Right lobe of liver (tissue), 6 donors: ENCODE results near the gene TPSAB1. TPM values are rescaled to one million over a fixed set of nuclear protein-coding genes. Genes with fewer than 3 reads are reported as not detected.
"Not testable (repeated sequence)": the region's sequence is repeated elsewhere in the genome, so short reads cannot be mapped to it uniquely, and the experiment has no call there.

Experiments
- ATAC-seq, 4 donors: fragments of 200-7000 bp; cut with Tn5 transposase; one replicate each; pipeline ENCODE4 v1.9.1; 2020; ENCODE audit warnings: mild to moderate bottlenecking in 4 of 4, moderate library complexity in 4 of 4
- DNase-seq, 3 donors: peaks; one replicate each; pipeline ENCODE4 v3.0.0-alpha.2; 2020
- H3K27ac ChIP-seq, 3 donors: fragments of 200-600 bp; one replicate each; pipeline ENCODE4 v1.8.0; 2022
- H3K27me3 ChIP-seq, 2 donors: fragments of 200-600 bp; one replicate each; pipeline ENCODE4 v1.8.0; 2022
- H3K36me3 ChIP-seq, 4 donors: fragments of 200-600 bp; sonication (generic) in 1 of 4; one replicate each; pipeline versions ENCODE4 v1.5.1 to v1.8.0; 2017 to 2022; ENCODE audit warnings: control low read depth in 1 of 4
- H3K4me1 ChIP-seq, 4 donors: fragments of 200-600 bp; sonication (generic) in 1 of 4; one replicate each; pipeline versions ENCODE4 v1.5.1 to v1.8.0; 2017 to 2022; ENCODE audit warnings: control low read depth in 1 of 4
- H3K4me3 ChIP-seq, 3 donors: fragments of 200-600 bp; one replicate each; pipeline ENCODE4 v1.8.0; 2022
- H3K9me3 ChIP-seq, 4 donors: fragments of 200-600 bp; sonication (generic) in 1 of 4; one replicate each; pipeline versions ENCODE4 v1.5.1 to v1.8.0; 2017 to 2022; ENCODE audit warnings: control low read depth in 1 of 4
- POLR2A ChIP-seq: fragments of 450-650 bp; IDR thresholded peaks from one replicate; pipeline ENCODE4 v1.6.1; 2017; ENCODE audit warnings: antibody characterized with exemption, mild to moderate bottlenecking
- WGBS: methylation state at CpG from one replicate; pipeline ENCODE4 v1.1.6; 2018; ENCODE audit warnings: low coverage, low lambda C conversion rate; ENCODE audit not compliant: insufficient coverage; ENCODE audit errors: missing lambda C conversion rate; 5-methylcytosine and 5-hydroxymethylcytosine counted together
- intact Hi-C, 2 donors: fragments of 100-400 bp; cut with DNase I; formaldehyde crosslinking; loops; one replicate each; pipeline versions ENCODE4 v1.11.2 to v1.14.1; 2022
- total RNA-seq, 6 experiments: library from RNA; depleted of rRNA in 2 of 6; stranded (reverse); fragments of >200 nt in 2 of 6; fragmentation: NEBNext Ultra II Directional in 3 of 6; extraction: Animal tissue kit (Norgen Biotek cat#: 25700) in 3 of 6; gene quantifications; one replicate each; pipeline versions ENCODE4 v1.1.0 to v1.2.4, GENCODE V29; 2016 to 2023
- TF ChIP-seq, protein P1 (sequence below), 4 donors: fragments of 200-600 bp in 3 of 4; fragments of 450-650 bp in 1 of 4; IDR thresholded peaks; one replicate each; pipeline versions ENCODE4 v1.5.1 to v1.8.0; 2016 to 2022; ENCODE audit warnings: antibody characterized with exemption in 4 of 4, mild to moderate bottlenecking in 2 of 4
- donor health status: DM: no; HTN: yes; CAD: no.
- donor health status: DM: no; HTN: no; CAD: no.
- donor health status: DM: no; HTN: no; CAD: no.
- donor health status: DM: no; HTN: yes; CAD: no.
- donor health status: DM: no; HTN: yes; CAD: no.

Gene TPSAB1
- total RNA-seq, 6 experiments from 2014 or later, result 0.39 to 1.1 (median 0.81) TPM; not detected in 1

- Histone ChIP-seq H3K27ac (peak overlapping the region in 1 of 3 donors; percentile 71), H3K9me3 (no peaks in the 10 kb centered on the region), H3K4me3 (no peak overlapping the region), H3K4me1 (peaks cover 0 to 27% (median 0%) of the 10 kb centered on the region in 4 donors), H3K36me3 (no peaks in the 10 kb centered on the region), H3K27me3 (no peaks in the 10 kb centered on the region)
- no peak for TF ChIP-seq POLR2A
- TF ChIP-seq, protein P1, sequence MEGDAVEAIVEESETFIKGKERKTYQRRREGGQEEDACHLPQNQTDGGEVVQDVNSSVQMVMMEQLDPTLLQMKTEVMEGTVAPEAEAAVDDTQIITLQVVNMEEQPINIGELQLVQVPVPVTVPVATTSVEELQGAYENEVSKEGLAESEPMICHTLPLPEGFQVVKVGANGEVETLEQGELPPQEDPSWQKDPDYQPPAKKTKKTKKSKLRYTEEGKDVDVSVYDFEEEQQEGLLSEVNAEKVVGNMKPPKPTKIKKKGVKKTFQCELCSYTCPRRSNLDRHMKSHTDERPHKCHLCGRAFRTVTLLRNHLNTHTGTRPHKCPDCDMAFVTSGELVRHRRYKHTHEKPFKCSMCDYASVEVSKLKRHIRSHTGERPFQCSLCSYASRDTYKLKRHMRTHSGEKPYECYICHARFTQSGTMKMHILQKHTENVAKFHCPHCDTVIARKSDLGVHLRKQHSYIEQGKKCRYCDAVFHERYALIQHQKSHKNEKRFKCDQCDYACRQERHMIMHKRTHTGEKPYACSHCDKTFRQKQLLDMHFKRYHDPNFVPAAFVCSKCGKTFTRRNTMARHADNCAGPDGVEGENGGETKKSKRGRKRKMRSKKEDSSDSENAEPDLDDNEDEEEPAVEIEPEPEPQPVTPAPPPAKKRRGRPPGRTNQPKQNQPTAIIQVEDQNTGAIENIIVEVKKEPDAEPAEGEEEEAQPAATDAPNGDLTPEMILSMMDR (IDR thresholded peaks at IDR 0.05), result peak; percentile 71 to 93 (median 84)
- WGBS, result 45% methylated on average over 23 of the region's 61 CpGs
- intact Hi-C loops, result no loop called here
- DNase-seq, result no peak
- peak in 3 of 4 donors; percentile 13 to 36 (median 26) for ATAC-seq
These were observed 45.7 kb upstream of the TPSAB1 start for GRCh38 chr16:1194665-1195392.

GRCh38 chr16:1195393-1195666 is 45.2 kb upstream of the TPSAB1 start:
- H3K27me3 ChIP-seq, result no peaks in the 10 kb centered on the region
- ATAC-seq (no peak), DNase-seq (no peak)
- intact Hi-C loops, result no loop called here
- 97% methylated on average over 5 of the region's 14 CpGs for WGBS
- H3K27ac ChIP-seq, result no peak overlapping the region
- no peaks in the 10 kb centered on the region for H3K36me3 ChIP-seq
- H3K9me3 ChIP-seq, result no peaks in the 10 kb centered on the region
- no peak for TF ChIP-seq POLR2A
- TF ChIP-seq, protein P1 (IDR thresholded peaks at IDR 0.05), result no peak
- H3K4me1 ChIP-seq, result peaks cover 0 to 27% (median 0%) of the 10 kb centered on the region in 4 donors
- no peak overlapping the region for H3K4me3 ChIP-seq

DNA sequence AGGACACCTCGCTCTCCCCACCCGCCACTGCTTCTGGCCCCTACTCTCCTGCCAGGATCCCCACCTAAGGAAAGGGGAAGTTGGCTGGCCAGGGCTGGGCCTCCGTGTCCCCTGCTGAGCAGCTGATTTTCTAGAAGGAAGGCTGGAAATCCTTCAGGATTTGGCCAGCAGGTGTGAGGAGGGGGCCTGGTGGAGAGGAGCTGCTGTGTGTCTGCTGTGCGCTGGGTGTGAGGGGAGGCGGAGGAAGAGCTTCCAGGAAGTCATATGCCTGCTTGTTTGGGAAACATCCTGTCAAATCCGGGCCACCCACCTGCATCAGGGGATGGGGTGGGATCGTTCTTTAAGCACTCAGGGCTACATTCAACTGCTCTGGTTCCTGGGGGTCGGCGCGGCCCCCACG is 44.0 kb upstream of the TPSAB1 start:
- no peak overlapping the region for H3K4me3 ChIP-seq
- H3K9me3 ChIP-seq, result no peaks in the 10 kb centered on the region
- no CpG with 5 or more reads among the region's 11 CpGs for WGBS
- DNase-seq (no peak), ATAC-seq (no peak)
- H3K4me1 ChIP-seq, result peaks cover 0 to 27% (median 0%) of the 10 kb centered on the region in 4 donors
- intact Hi-C loops, result no loop called here
- H3K36me3 ChIP-seq, result no peaks in the 10 kb centered on the region
- TF ChIP-seq POLR2A, result no peak
- H3K27ac ChIP-seq, result no peak overlapping the region
- no peaks in the 10 kb centered on the region for H3K27me3 ChIP-seq

DNA sequence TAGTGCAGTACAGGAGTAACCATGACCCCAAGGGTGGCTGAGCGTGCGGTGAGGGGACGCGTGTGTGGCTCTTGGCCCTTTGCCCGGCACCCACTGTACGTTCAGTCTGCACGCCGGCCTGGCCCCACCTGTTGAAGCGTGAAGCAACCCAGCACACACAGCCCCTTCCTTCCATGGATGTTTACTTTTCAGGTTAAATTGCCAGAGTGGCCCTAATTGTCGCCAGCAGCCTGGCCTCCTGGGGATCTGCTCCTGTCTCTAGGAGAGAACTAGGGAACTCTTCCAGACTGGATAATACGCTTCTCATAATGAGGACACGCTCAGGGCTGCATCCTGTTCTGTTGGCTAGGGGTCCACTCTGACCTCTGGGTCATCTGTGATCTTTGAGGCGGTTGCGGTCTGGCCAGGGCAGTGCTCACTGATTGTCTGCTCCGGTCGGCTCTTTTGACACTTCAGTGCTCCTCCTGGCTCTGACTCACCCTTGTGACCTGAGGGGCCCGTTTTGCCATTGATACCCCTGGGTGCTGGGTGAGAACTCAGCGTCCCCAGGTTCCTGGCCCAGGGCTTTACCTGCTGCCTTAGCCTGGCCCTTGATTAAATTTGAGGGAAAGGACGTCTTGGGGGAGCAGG is 43.2 kb upstream of the TPSAB1 start:
- Histone ChIP-seq H3K4me1 (peaks cover 0 to 20% (median 0%) of the 10 kb centered on the region in 4 donors), H3K27ac (no peak overlapping the region), H3K9me3 (no peaks in the 10 kb centered on the region), H3K36me3 (no peaks in the 10 kb centered on the region), H3K27me3 (no peaks in the 10 kb centered on the region), H3K4me3 (no peak overlapping the region)
- no peak for TF ChIP-seq POLR2A
- TF ChIP-seq, protein P1 (IDR thresholded peaks at IDR 0.05), result no peak
- no peak for DNase-seq
- 27% methylated on average over 3 of the region's 19 CpGs for WGBS
- intact Hi-C loops, result no loop called here
- no peak for ATAC-seq

GRCh38 chr16:1198194-1198593 is 42.3 kb upstream of the TPSAB1 start:
- WGBS, result 87% methylated on average over 6 of the region's 18 CpGs
- Histone ChIP-seq H3K4me1 (peaks cover 0 to 13% (median 0%) of the 10 kb centered on the region in 4 donors), H3K36me3 (no peaks in the 10 kb centered on the region), H3K27me3 (no peaks in the 10 kb centered on the region), H3K27ac (no peak overlapping the region), H3K4me3 (no peak overlapping the region), H3K9me3 (no peaks in the 10 kb centered on the region)
- TF ChIP-seq, protein P1 (IDR thresholded peaks at IDR 0.05), result no peak
- no peak for TF ChIP-seq POLR2A
- ATAC-seq (no peak), DNase-seq (no peak)
- intact Hi-C loops, result no loop called here

DNA sequence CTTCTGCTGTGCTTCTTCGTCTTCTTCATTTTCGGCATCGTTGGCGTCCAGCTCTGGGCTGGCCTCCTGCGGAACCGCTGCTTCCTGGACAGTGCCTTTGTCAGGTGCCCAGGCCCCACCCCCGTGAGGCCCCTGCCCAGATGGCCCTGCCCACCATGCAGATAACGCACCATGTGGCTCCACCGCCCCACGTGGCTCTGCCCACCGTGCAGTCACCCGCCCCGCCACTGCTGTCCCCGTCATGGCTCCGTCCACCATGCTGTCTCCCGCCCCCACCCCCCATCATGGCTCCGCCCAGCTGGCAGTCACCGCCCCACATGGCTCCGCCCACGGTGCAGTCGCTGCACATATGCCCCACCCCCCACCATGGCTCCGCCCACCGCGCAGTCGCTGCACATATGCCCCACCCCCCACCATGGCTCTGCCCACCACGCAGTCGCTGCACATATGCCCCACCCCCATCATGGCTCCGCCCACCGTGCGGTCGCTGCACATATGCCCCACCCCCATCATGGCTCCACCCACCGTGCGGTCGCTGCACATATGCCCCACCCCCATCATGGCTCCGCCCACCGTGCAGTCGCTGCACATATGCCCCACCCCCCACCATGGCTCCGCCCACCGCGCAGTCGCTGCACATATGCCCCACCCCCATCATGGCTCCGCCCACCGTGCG is 41.7 kb upstream of the TPSAB1 start:
- DNase-seq, intact Hi-C loops, H3K36me3 ChIP-seq, H3K27me3 ChIP-seq, H3K4me1 ChIP-seq, H3K4me3 ChIP-seq, ATAC-seq, H3K9me3 ChIP-seq, H3K27ac ChIP-seq: not testable (repeated sequence)
- 78% methylated on average over 34 of the region's 44 CpGs for whole genome bisulfite sequencing
